SK-N-SH (cell line): ENCODE results near the gene SLAMF7.

Experiments
- EZH2phosphoT487 ChIP-seq: fragments of 200-600 bp; sonication (generic); IDR thresholded peaks from 2 replicates; pipeline ENCODE4 v1.6.1; 2017; ENCODE audit warnings: low read depth, mixed run types, mild to moderate bottlenecking, antibody characterized with exemption, moderate library complexity, borderline replicate concordance
- FOXM1 ChIP-seq: IDR thresholded peaks from 2 replicates; pipeline ENCODE4 v1.4.0; 2012; ENCODE audit warnings: low read depth, mild to moderate bottlenecking
- GATA2 ChIP-seq: sonication (generic); formaldehyde crosslinking; IDR thresholded peaks from 2 replicates; pipeline ENCODE4 v1.5.0; 2020; ENCODE audit warnings: mild to moderate bottlenecking, missing genetic modification reagents
- POLR2AphosphoS5 ChIP-seq: IDR thresholded peaks from 2 replicates; pipeline ENCODE4 v1.6.1; 2012; ENCODE audit warnings: low read depth, low read length
- RAD21 ChIP-seq: IDR thresholded peaks from 2 replicates; pipeline ENCODE4 v1.6.1; 2012; ENCODE audit warnings: mild to moderate bottlenecking, low read length
- RCOR1 ChIP-seq: fragments of 150-350 bp; IDR thresholded peaks from 2 replicates; pipeline ENCODE4 v1.6.1; 2017; ENCODE audit warnings: antibody characterized with exemption, low read length
- TF ChIP-seq, protein P1 (sequence below): fragments of 200-600 bp; sonication (generic); IDR thresholded peaks from 2 replicates; pipeline ENCODE4 v1.6.1; 2017; ENCODE audit warnings: antibody characterized with exemption, mild to moderate bottlenecking, moderate library complexity
- TF ChIP-seq, protein P2 (sequence below): fragments of 150-350 bp; IDR thresholded peaks from 2 replicates; pipeline ENCODE4 v1.6.1; 2017; ENCODE audit warnings: antibody characterized with exemption, low read length, low read depth, borderline replicate concordance
- TF ChIP-seq, protein P3 (sequence below): IDR thresholded peaks from 2 replicates; pipeline ENCODE4 v1.4.0; 2012; ENCODE audit warnings: low read depth
- TF ChIP-seq, protein P4 (sequence below): IDR thresholded peaks from 2 replicates; pipeline ENCODE4 v1.4.0; 2012; ENCODE audit warnings: low read depth, borderline replicate concordance

DNA sequence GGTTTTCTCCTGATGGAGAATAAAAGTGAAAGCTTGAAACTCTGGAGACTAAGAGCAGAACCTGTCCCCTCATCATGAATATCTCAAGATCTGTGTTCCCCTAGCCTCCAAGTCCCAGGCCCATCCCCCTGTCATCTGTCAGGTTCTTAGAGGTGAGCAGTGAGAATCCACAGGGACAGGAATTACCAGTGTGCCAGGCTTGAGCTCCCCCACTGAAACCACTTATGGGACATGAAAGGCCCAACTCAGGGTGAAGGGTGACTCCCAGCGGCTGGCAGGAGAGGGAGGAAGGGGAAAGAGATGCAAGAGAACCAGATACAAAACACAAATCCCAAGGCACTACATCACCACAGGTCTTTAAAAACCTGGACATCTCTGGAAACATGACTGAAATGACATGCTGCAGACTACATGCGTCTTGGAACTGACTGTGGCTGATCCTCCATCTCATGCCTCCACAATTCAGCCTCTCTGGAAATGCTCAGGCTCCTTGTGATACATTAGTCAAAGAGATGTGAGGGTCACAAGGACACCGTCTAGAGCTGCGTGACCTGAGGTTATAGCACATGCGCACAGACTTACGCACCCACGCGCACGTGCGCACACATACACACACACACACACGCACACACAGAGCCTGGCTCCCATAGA is 50.1 kb downstream of the SLAMF7 start:
- TF ChIP-seq, protein P1, sequence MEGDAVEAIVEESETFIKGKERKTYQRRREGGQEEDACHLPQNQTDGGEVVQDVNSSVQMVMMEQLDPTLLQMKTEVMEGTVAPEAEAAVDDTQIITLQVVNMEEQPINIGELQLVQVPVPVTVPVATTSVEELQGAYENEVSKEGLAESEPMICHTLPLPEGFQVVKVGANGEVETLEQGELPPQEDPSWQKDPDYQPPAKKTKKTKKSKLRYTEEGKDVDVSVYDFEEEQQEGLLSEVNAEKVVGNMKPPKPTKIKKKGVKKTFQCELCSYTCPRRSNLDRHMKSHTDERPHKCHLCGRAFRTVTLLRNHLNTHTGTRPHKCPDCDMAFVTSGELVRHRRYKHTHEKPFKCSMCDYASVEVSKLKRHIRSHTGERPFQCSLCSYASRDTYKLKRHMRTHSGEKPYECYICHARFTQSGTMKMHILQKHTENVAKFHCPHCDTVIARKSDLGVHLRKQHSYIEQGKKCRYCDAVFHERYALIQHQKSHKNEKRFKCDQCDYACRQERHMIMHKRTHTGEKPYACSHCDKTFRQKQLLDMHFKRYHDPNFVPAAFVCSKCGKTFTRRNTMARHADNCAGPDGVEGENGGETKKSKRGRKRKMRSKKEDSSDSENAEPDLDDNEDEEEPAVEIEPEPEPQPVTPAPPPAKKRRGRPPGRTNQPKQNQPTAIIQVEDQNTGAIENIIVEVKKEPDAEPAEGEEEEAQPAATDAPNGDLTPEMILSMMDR, result no peak
- TF ChIP-seq RCOR1, result no peak
- TF ChIP-seq GATA2 (CRISPR knock-in tag), result no peak
- TF ChIP-seq, protein P2, sequence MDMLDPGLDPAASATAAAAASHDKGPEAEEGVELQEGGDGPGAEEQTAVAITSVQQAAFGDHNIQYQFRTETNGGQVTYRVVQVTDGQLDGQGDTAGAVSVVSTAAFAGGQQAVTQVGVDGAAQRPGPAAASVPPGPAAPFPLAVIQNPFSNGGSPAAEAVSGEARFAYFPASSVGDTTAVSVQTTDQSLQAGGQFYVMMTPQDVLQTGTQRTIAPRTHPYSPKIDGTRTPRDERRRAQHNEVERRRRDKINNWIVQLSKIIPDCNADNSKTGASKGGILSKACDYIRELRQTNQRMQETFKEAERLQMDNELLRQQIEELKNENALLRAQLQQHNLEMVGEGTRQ, result no peak
- no peak for TF ChIP-seq RAD21
- TF ChIP-seq EZH2phosphoT487, result no peak
- no peak for TF ChIP-seq POLR2AphosphoS5
- TF ChIP-seq, protein P3, sequence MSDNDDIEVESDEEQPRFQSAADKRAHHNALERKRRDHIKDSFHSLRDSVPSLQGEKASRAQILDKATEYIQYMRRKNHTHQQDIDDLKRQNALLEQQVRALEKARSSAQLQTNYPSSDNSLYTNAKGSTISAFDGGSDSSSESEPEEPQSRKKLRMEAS, result no peak
- no peak for TF ChIP-seq FOXM1
- TF ChIP-seq, protein P4, sequence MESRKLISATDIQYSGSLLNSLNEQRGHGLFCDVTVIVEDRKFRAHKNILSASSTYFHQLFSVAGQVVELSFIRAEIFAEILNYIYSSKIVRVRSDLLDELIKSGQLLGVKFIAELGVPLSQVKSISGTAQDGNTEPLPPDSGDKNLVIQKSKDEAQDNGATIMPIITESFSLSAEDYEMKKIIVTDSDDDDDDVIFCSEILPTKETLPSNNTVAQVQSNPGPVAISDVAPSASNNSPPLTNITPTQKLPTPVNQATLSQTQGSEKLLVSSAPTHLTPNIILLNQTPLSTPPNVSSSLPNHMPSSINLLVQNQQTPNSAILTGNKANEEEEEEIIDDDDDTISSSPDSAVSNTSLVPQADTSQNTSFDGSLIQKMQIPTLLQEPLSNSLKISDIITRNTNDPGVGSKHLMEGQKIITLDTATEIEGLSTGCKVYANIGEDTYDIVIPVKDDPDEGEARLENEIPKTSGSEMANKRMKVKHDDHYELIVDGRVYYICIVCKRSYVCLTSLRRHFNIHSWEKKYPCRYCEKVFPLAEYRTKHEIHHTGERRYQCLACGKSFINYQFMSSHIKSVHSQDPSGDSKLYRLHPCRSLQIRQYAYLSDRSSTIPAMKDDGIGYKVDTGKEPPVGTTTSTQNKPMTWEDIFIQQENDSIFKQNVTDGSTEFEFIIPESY, result no peak
